ENCODE results near the gene ZNF862.

DNA sequence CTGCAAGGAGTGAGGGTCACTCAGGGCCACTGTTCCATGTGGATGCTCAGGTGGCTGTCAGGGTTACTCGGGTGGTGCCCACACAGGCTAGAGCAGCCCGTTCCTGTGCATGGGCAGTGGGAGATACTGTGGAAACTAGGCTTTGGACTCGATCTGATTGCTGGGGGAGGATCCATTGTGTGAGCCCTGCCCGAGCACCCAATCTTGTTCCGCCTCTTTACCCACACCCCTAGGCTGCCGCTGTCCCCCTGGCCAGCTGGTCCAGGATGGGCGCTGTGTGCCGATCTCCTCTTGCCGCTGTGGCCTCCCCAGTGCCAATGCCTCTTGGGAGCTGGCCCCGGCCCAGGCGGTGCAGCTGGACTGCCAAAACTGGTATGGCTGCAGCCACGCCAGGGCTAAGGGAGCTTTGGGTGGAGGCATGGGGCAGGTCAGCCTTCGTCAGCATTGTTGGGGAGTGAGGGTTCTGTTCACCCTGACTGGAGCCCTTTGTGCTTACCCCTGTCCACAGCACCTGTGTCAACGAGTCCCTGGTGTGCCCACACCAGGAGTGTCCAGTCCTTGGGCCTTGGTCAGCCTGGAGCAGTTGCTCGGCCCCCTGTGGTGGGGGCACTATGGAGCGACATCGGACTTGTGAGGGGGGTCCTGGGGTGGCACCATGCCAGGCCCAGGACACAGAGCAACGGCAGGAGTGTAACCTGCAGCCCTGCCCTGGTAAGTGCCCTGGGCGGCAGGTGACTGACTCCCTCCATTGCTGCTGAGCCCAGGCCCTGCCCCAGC lies 12.4 kb upstream of the ZNF862 start:
- TF ChIP-seq, protein P1, sequence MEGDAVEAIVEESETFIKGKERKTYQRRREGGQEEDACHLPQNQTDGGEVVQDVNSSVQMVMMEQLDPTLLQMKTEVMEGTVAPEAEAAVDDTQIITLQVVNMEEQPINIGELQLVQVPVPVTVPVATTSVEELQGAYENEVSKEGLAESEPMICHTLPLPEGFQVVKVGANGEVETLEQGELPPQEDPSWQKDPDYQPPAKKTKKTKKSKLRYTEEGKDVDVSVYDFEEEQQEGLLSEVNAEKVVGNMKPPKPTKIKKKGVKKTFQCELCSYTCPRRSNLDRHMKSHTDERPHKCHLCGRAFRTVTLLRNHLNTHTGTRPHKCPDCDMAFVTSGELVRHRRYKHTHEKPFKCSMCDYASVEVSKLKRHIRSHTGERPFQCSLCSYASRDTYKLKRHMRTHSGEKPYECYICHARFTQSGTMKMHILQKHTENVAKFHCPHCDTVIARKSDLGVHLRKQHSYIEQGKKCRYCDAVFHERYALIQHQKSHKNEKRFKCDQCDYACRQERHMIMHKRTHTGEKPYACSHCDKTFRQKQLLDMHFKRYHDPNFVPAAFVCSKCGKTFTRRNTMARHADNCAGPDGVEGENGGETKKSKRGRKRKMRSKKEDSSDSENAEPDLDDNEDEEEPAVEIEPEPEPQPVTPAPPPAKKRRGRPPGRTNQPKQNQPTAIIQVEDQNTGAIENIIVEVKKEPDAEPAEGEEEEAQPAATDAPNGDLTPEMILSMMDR (IDR thresholded peaks at IDR 0.05), result no peak
- TF ChIP-seq POLR2AphosphoS5 (IDR thresholded peaks at IDR 0.05), result no peak
- no peak for TF ChIP-seq POLR2A (IDR thresholded peaks at IDR 0.05)

Measured in gastroesophageal sphincter (tissue), 3 donors.